Muscle layer of colon (tissue), 2 donors: ENCODE measurements around the gene LBP.
"Not testable (repeated sequence)": the region's sequence is repeated elsewhere in the genome, so short reads cannot be mapped to it uniquely, and the experiment has no call there.

Experiments used
- H3K27ac ChIP-seq: one replicate; pipeline ENCODE4 v1.7.0; 2013; ENCODE audit warnings: low read depth, mild to moderate bottlenecking, low read length, moderate library complexity
- H3K27me3 ChIP-seq, 2 donors: one replicate each; pipeline ENCODE4 v1.7.0; 2013; ENCODE audit warnings: low read length in 2 of 2, mild to moderate bottlenecking in 2 of 2; ENCODE audit not compliant: insufficient read depth in 2 of 2, control insufficient read depth in 1 of 2
- H3K36me3 ChIP-seq: one replicate; pipeline ENCODE4 v1.7.0; 2013; ENCODE audit warnings: mild to moderate bottlenecking, low read length; ENCODE audit not compliant: insufficient read depth
- H3K4me1 ChIP-seq: one replicate; pipeline ENCODE4 v1.7.0; 2013; ENCODE audit warnings: mild to moderate bottlenecking, low read length; ENCODE audit not compliant: insufficient read depth
- H3K4me3 ChIP-seq, 2 donors: one replicate each; pipeline ENCODE4 v1.7.0; 2013; ENCODE audit warnings: low read length in 2 of 2, low read depth in 1 of 2, mild to moderate bottlenecking in 1 of 2, moderate library complexity in 1 of 2
- H3K9ac ChIP-seq: one replicate; pipeline ENCODE4 v1.7.0; 2013; ENCODE audit warnings: low read length
- H3K9me3 ChIP-seq: one replicate; pipeline ENCODE4 v1.7.0; 2013; ENCODE audit warnings: mild to moderate bottlenecking, low read length
- donor health status: abdominal sarcoma.
- donor health status: Adenocarcinoma of cecum.

The LBP gene

DNA sequence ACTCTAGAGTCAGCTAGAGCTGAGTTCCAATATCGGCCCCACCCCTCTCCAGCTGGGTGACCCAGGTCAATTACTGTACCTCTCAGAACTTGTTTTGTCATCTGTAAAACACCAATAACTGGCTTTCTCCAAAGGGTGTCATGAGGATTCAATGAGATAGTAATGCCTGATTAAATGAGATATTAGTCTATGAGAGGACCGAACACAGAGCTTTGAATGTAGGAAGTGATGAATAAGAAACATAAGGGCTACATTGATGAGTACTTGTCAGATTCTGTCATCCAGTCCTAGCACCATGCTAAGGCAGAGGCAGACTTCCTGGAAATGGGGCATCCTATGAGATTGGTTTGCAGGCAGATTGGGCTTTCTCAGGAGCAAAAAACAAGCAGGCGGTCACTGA, 22.1 kb upstream of the LBP start:
- Histone ChIP-seq H3K4me1 (no peaks in the 10 kb centered on the region), H3K9ac (no peak overlapping the region), H3K36me3 (no peaks in the 10 kb centered on the region), H3K27me3 (peaks cover 0 to 3% of the 10 kb centered on the region in 2 donors), H3K27ac (no peak overlapping the region), H3K4me3 (no peak overlapping the region), H3K9me3 (no peaks in the 10 kb centered on the region)

DNA sequence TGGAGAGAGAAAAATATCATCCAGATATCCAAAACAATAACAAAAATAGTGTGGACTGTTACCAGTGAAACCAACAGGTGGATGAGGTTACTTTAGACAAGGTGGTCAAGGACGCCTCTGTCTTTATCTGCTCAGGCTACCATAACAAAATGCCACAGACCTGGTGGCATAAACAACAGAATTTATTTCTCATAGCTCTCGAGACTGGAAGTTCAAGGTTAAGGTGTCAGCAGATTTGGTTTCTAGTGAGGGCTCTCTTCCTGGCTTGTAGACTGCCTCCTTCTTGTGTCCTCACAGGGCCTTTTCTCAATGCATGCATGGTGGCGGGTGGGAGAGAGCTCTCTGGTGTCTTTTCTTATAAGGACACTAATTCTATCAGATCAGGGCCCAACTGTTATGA, 21.1 kb upstream of the LBP start:
- Histone ChIP-seq H3K9ac (no peak overlapping the region), H3K27ac (no peak overlapping the region), H3K9me3 (no peaks in the 10 kb centered on the region), H3K4me3 (no peak overlapping the region), H3K4me1 (no peaks in the 10 kb centered on the region), H3K27me3 (peaks cover 0 to 3% of the 10 kb centered on the region in 2 donors), H3K36me3 (no peaks in the 10 kb centered on the region)

DNA sequence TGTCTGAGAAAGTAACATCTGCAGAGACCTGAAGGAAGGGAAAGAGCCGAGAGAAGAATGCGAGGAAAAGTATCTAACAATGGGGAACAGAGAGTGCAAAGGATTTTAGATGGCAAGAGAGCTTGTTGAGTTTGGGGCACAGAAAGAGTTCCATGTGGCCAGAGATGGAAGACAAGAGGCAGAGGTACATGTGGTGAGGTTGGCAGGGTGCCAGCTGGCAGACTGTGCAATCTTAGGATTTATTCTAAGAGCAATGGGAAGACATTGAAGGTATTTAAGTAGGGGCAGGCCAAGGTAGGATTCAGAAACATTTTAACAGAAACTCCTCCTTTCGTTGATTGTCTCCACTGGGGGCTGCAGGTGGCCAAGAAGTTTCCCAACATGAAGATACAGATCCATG, 20.4 kb upstream of the LBP start:
- peaks cover 0 to 2% of the 10 kb centered on the region in 2 donors for H3K27me3 ChIP-seq
- H3K4me1 ChIP-seq, result no peaks in the 10 kb centered on the region
- H3K36me3 ChIP-seq, result no peaks in the 10 kb centered on the region
- no peaks in the 10 kb centered on the region for H3K9me3 ChIP-seq
- H3K9ac ChIP-seq, result no peak overlapping the region
- H3K27ac ChIP-seq, result no peak overlapping the region
- H3K4me3 ChIP-seq, result no peak overlapping the region

DNA sequence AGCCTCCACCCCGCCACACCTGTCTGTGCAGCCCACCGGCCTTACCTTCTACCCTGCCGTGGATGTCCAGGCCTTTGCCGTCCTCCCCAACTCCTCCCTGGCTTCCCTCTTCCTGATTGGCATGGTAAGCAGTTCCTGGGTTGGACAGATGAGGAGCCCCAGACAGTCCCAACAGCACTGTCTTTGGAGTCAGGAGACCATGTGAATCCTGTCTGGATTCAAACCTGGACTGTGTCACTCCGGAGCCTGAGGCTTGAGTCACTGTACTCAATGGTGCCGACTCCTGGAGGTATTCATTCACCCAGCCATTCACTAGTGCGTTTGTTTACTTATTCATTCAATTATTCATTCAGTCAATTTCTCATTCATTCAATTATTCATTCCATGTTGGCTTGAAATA, 20.0 kb upstream of the LBP start:
- no peaks in the 10 kb centered on the region for H3K9me3 ChIP-seq
- H3K36me3 ChIP-seq, result no peaks in the 10 kb centered on the region
- H3K27me3 ChIP-seq, result peaks cover 0 to 5% of the 10 kb centered on the region in 2 donors
- H3K4me1 ChIP-seq, result no peaks in the 10 kb centered on the region
- H3K9ac ChIP-seq, result no peak overlapping the region
- no peak overlapping the region for H3K27ac ChIP-seq
- no peak overlapping the region for H3K4me3 ChIP-seq

DNA sequence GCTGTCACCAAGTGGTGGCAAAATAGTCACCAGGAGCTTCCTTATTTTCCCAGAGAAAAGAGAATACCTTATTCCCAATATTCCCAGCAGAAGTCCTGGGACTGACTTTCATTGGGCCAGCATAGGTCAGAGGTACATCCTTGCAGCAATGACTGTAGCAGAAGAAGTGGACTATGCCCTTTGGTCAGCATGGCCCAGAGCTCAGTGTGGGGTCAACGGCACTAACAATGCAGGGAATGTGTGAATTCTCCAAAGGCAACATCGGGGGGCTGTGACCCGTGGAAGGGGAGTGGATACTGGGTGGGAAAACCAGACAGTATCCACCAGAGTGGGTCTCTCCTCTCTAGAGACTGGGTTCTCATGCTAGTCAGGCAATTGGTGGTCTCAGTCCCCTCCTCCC, 15.6 kb upstream of the LBP start:
- no peaks in the 10 kb centered on the region for H3K9me3 ChIP-seq
- H3K9ac ChIP-seq, result no peak overlapping the region
- H3K4me3 ChIP-seq, result no peak overlapping the region
- H3K27ac ChIP-seq, result no peak overlapping the region
- no peaks in the 10 kb centered on the region for H3K4me1 ChIP-seq
- no peaks in the 10 kb centered on the region for H3K36me3 ChIP-seq
- peaks cover 0 to 5% of the 10 kb centered on the region in 2 donors for H3K27me3 ChIP-seq

DNA sequence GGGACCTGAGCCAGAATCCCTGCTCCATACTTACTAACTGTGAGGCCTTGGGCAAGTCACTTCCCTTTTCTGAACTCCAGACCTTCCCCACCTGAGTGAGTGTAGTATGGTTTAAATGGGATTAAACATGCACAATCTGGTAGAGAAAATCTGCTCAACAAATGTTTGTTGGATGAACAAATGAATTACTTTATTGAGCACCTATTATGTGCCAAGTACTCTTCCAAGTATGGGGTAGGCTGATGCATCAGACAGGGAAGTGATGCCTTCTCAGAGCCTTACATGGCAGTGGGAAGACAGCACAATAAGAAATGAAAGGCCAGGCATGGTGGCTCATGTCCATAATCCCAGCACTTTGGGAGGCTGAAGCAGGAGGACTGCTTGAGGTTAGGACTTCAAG, 15.0 kb upstream of the LBP start:
- no peaks in the 10 kb centered on the region for H3K4me1 ChIP-seq
- no peak overlapping the region for H3K4me3 ChIP-seq
- H3K9ac ChIP-seq, result no peak overlapping the region
- H3K36me3 ChIP-seq, result no peaks in the 10 kb centered on the region
- H3K27ac ChIP-seq, result no peak overlapping the region
- H3K27me3 ChIP-seq, result peaks cover 0 to 5% of the 10 kb centered on the region in 2 donors
- no peaks in the 10 kb centered on the region for H3K9me3 ChIP-seq

DNA sequence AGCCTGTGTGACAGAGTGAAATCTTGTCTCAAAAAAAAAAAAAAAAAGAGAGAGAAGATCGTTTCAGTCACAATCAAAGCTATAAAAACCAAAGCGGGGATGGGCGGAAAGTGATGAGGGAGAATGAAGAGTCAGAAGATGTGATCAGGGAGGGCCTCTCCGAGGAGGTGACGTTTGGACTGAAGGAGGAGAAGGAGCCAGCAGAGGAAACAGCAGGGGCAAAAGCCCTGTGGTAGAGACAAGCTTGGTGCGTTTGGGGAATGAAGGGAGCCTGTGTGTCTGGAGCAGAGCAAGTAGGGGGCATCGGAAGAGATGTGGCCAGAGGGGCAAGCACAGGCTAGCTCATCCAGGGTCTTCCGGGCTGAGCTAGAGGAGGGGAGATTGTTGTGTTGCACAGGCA, 14.5 kb upstream of the LBP start:
- H3K36me3 ChIP-seq, result no peaks in the 10 kb centered on the region

DNA sequence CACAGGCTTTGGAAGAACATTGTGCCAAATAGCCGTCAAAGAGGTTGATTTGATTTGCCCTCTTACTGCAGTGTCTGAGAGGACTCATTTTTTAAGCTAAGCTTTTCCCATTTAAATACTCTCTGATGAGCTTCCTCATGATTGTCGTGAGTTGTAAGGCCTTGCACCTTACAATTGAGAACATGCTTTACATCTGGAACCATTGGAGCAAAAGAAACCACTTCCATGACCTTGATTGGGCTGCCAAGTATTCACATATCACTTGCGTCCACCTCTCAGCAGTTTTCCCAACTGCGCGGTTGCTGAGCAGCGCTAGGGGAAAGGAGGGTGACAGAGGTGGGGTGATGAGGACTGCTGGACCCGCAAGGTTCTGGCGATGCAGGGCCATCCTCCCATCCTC, 12.3 kb upstream of the LBP start:
- Histone ChIP-seq H3K9ac (no peak overlapping the region), H3K36me3 (no peaks in the 10 kb centered on the region), H3K27ac (no peak overlapping the region), H3K27me3 (peaks cover 0 to 11% of the 10 kb centered on the region in 2 donors), H3K4me1 (no peaks in the 10 kb centered on the region), H3K4me3 (no peak overlapping the region), H3K9me3 (peaks cover 6% of the 10 kb centered on the region)

More for the DNA sequence above, 14.5 kb upstream of the LBP start:
- Histone ChIP-seq H3K4me3 (no peak overlapping the region), H3K9ac (no peak overlapping the region), H3K9me3 (no peaks in the 10 kb centered on the region), H3K27ac (no peak overlapping the region), H3K4me1 (no peaks in the 10 kb centered on the region), H3K27me3 (peaks cover 0 to 5% of the 10 kb centered on the region in 2 donors)

DNA sequence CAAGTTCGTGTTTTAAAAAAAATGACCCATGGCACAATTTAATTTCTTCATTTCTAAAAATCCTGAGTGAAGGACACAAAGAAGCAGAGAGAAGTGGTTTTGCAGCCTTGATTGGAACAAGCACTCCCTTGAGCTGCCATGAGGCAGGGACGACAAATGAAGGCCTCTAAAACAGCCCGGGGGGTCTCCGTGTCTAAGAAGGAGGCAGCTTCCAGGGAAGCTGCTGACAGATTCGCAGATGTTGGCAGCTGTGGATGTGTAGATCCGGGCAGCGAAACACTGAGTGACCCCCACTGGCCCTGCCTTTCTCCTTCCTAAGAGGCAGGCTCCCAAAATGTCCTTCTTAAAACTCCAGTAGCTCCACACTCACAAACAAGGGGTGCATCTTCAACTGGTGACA, 9.6 kb upstream of the LBP start:
- no peak overlapping the region for H3K9ac ChIP-seq
- no peak overlapping the region for H3K4me3 ChIP-seq
- H3K9me3 ChIP-seq, result peaks cover 6% of the 10 kb centered on the region
- no peaks in the 10 kb centered on the region for H3K4me1 ChIP-seq
- no peaks in the 10 kb centered on the region for H3K36me3 ChIP-seq
- H3K27ac ChIP-seq, result no peak overlapping the region
- peaks cover 0 to 6% of the 10 kb centered on the region in 2 donors for H3K27me3 ChIP-seq

DNA sequence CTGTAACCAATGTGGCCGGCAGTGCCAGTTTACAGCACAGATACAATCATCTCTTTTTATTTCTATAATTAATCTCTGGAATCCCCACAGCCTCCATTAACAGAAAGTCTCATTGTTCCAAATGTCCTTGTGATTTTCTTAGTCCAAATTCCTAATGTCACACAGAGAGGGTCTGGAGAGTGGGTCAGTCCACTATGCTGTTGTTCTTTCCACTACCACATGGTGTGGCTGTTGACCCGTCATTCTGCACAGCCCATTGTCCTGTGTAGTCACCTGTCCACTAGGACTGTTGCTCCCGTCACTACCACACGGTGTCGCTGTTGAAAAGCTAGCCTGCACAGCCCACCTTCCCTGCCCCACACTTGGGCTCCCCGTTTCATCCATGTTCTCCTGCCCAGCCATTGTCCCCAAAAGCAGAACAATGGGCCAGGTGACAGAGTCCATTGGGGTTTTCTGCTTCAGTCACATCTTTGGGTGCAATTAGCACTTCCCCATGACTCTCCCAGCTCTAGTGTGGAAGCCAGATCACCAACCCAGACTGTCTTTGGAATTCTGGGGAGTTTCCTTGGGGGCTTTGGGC, 8.6 kb upstream of the LBP start:
- H3K27me3 ChIP-seq, result peaks cover 0 to 6% of the 10 kb centered on the region in 2 donors
- H3K4me1 ChIP-seq, result peaks cover under 1% of the 10 kb centered on the region
- H3K4me3 ChIP-seq, result no peak overlapping the region
- H3K36me3 ChIP-seq, result no peaks in the 10 kb centered on the region
- no peak overlapping the region for H3K9ac ChIP-seq
- no peak overlapping the region for H3K27ac ChIP-seq
- H3K9me3 ChIP-seq, result peaks cover 6% of the 10 kb centered on the region

DNA sequence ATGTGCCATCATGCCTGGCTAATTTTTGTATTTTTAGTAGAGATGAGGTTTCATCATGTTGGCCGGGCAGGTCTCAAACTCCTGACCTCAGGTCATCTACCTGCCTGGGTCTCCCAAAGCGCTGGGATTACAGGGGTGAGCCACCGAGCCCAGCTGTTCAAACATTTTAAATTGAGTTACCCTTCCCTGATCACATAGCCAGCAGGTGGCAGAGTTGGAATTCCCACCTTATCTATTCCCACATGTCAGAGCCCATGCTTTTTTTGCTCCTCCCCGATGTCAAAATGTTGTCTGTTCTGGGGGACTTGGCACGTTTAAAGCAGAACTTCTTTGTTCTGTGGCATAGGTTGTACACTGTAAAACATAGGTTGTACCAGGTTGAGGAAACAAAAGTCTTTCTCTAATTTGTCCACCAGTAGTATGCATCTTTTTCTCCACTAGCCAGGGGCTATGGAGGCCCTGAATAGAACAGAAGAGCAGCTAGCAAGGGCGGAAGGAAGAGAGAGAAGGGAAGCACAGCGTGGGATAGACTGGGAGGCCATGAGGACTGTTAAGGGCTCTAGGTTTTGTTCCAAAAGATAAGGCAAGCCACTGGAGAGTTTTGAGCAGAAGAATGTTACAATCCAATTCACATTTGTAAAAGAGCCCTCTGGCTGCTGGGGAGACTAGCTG, 7.3 kb upstream of the LBP start:
- H3K9me3 ChIP-seq, result peaks cover 6% of the 10 kb centered on the region
- no peak overlapping the region for H3K9ac ChIP-seq
- H3K36me3 ChIP-seq, result no peaks in the 10 kb centered on the region
- no peak overlapping the region for H3K4me3 ChIP-seq
- H3K27me3 ChIP-seq, result peaks cover 0 to 6% of the 10 kb centered on the region in 2 donors
- H3K4me1 ChIP-seq, result peaks cover 4% of the 10 kb centered on the region
- no peak overlapping the region for H3K27ac ChIP-seq

DNA sequence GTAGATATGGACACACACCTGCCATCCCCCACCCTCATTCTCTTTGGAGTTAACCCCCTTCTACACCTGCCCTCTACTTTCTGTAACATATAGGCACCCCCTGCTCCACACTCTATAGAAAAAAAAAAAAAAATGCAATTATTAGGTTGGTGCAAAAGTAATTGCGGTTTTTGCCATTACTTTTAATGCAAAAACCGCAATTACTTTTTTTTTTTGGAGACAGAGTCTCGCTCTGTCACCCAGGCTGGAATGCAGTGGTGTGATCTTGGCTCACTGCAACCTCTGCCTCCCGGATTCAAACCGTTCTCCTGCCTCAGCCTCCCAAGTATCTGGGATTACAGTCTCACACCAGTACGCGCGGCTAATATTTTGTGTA, 6.8 kb upstream of the LBP start:
- H3K27me3 ChIP-seq, result not testable (repeated sequence)

More for the DNA sequence above, 6.8 kb upstream of the LBP start:
- H3K9ac ChIP-seq, H3K4me3 ChIP-seq, H3K27ac ChIP-seq, H3K36me3 ChIP-seq, H3K9me3 ChIP-seq, H3K4me1 ChIP-seq: not testable (repeated sequence)
